Lung (tissue), 12 donors: ENCODE results near the gene RASGRF2. TPM values are rescaled to one million over a fixed set of nuclear protein-coding genes. Genes with fewer than 3 reads are reported as not detected.

Source experiments
- ATAC-seq: fragments of 200-7000 bp; cut with Tn5 transposase; one replicate; pipeline ENCODE4 v1.9.1; 2020; ENCODE audit warnings: moderate number of reproducible peaks; ENCODE audit not compliant: insufficient read depth, low FRiP score
- DNase-seq, 3 donors: peaks; one replicate each; pipeline ENCODE4 v3.0.0-alpha.2; 2013 to 2017
- H3K27ac ChIP-seq, 2 donors: one replicate each; pipeline ENCODE4 v1.5.1; 2013; ENCODE audit warnings: mild to moderate bottlenecking in 2 of 2, moderate library complexity in 2 of 2, control low read depth in 1 of 2, inconsistent platforms in 1 of 2, low read depth in 1 of 2, low read length in 1 of 2
- H3K27me3 ChIP-seq, 3 donors: one replicate each; pipeline ENCODE4 v1.5.1; 2013; ENCODE audit warnings: low read length in 2 of 3; ENCODE audit not compliant: control insufficient read depth in 3 of 3, insufficient read depth in 3 of 3
- H3K36me3 ChIP-seq, 4 donors: one replicate each; pipeline ENCODE4 v1.5.1; 2013; ENCODE audit warnings: low read length in 4 of 4, mild to moderate bottlenecking in 1 of 4, moderate library complexity in 1 of 4; ENCODE audit not compliant: control insufficient read depth in 4 of 4, insufficient read depth in 4 of 4
- H3K4me1 ChIP-seq, 5 donors: one replicate each; pipeline ENCODE4 v1.5.1; 2013; ENCODE audit warnings: low read length in 5 of 5, mild to moderate bottlenecking in 2 of 5, moderate library complexity in 1 of 5; ENCODE audit not compliant: control insufficient read depth in 5 of 5, insufficient read depth in 5 of 5
- H3K4me3 ChIP-seq: one replicate; pipeline ENCODE4 v1.5.1; 2013; ENCODE audit warnings: mild to moderate bottlenecking, control low read depth, moderate library complexity
- H3K9ac ChIP-seq, 2 donors: one replicate each; pipeline ENCODE4 v1.5.1; 2013; ENCODE audit warnings: low read length in 2 of 2, control low read depth in 1 of 2; ENCODE audit not compliant: insufficient read depth in 1 of 2
- H3K9me3 ChIP-seq, 4 donors: one replicate each; pipeline ENCODE4 v1.5.1; 2013; ENCODE audit warnings: low read length in 3 of 4, mild to moderate bottlenecking in 1 of 4, moderate library complexity in 1 of 4; ENCODE audit not compliant: control insufficient read depth in 4 of 4, insufficient read depth in 3 of 4
- WGBS, 2 donors: extraction: QIAGEN DNeasy Blood & Tissue Kit; methylation state at CpG; one replicate each; pipeline ENCODE4 v1.1.7; 2013; 5-methylcytosine and 5-hydroxymethylcytosine counted together
- polyA plus RNA-seq, 2 donors: library from polyadenylated mRNA; stranded (reverse); fragments of 200-250 nt; gene quantifications; one replicate each; pipeline ENCODE4 v1.2.1, GENCODE V29; 2013
- total RNA-seq, 2 donors: library from RNA; depleted of rRNA in 1 of 2; stranded (reverse); fragments of >200 nt in 1 of 2; gene quantifications; one replicate each; pipeline ENCODE4 v1.2.1, GENCODE V29; 2014 to 2021
- TF ChIP-seq, protein P1 (sequence below): IDR thresholded peaks from 2 replicates; pipeline ENCODE4 v1.5.1; 2012; ENCODE audit warnings: mild to moderate bottlenecking; ENCODE audit errors: control extremely low read depth, extremely low read depth
- donor health status: control.
- donor health status: control.
- donor health status: Bipolar disorder and iron deficiency.
- donor health status: healthy.
- donor health status: DM: yes; HTN: yes; CAD: no.

Gene RASGRF2
- total and polyA plus RNA-seq, 4 donors = 1.0 to 12.0 (median 2.7) TPM

GRCh38 chr5:81239613-81240012 lies 279.4 kb downstream of the RASGRF2 start:
- H3K4me3 ChIP-seq = no peak overlapping the region
- ATAC-seq (no peak), DNase-seq (no peak)
- peaks cover 0 to 3% (median 0%) of the 10 kb centered on the region in 4 donors for H3K36me3 ChIP-seq
- no peaks in the 10 kb centered on the region for H3K9me3 ChIP-seq
- H3K9ac ChIP-seq = no peak overlapping the region
- H3K27ac ChIP-seq = peak overlapping the region in 1 of 2 donors; percentile 73
- peaks cover 0 to 24% (median 5%) of the 10 kb centered on the region in 5 donors for H3K4me1 ChIP-seq
- WGBS, 2 donors = 81 to 88% methylated on average over 5 of the region's 5 CpGs
- TF ChIP-seq, protein P1, sequence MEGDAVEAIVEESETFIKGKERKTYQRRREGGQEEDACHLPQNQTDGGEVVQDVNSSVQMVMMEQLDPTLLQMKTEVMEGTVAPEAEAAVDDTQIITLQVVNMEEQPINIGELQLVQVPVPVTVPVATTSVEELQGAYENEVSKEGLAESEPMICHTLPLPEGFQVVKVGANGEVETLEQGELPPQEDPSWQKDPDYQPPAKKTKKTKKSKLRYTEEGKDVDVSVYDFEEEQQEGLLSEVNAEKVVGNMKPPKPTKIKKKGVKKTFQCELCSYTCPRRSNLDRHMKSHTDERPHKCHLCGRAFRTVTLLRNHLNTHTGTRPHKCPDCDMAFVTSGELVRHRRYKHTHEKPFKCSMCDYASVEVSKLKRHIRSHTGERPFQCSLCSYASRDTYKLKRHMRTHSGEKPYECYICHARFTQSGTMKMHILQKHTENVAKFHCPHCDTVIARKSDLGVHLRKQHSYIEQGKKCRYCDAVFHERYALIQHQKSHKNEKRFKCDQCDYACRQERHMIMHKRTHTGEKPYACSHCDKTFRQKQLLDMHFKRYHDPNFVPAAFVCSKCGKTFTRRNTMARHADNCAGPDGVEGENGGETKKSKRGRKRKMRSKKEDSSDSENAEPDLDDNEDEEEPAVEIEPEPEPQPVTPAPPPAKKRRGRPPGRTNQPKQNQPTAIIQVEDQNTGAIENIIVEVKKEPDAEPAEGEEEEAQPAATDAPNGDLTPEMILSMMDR = no peak
- no peaks in the 10 kb centered on the region for H3K27me3 ChIP-seq

- TF ChIP-seq, protein P1 = no peak
- Histone ChIP-seq H3K27ac (peak overlapping the region in 1 of 2 donors; percentile 73), H3K9ac (no peak overlapping the region), H3K36me3 (peaks cover 0 to 3% (median 0%) of the 10 kb centered on the region in 4 donors), H3K4me3 (no peak overlapping the region), H3K27me3 (no peaks in the 10 kb centered on the region), H3K9me3 (no peaks in the 10 kb centered on the region), H3K4me1 (peaks cover 0 to 24% (median 0%) of the 10 kb centered on the region in 5 donors)
- 57 to 60% methylated on average over 5 of the region's 5 CpGs for WGBS, 2 donors
- ATAC-seq = no peak
- DNase-seq = peak in 1 of 3 donors; percentile 6
These were observed 280.8 kb downstream of the RASGRF2 start for GRCh38 chr5:81241001-81241400.

GRCh38 chr5:81241961-81242648 lies 281.9 kb downstream of the RASGRF2 start:
- Histone ChIP-seq H3K36me3 (peaks cover 0 to 3% (median 0%) of the 10 kb centered on the region in 4 donors), H3K4me1 (peaks cover 0 to 28% (median 0%) of the 10 kb centered on the region in 5 donors), H3K27ac (peak overlapping the region in 1 of 2 donors; percentile 71), H3K9ac (no peak overlapping the region), H3K27me3 (no peaks in the 10 kb centered on the region), H3K9me3 (no peaks in the 10 kb centered on the region), H3K4me3 (no peak overlapping the region)
- DNase-seq (no peak), ATAC-seq (no peak)
- TF ChIP-seq, protein P1 = no peak
- WGBS, 2 donors = 90 to 92% methylated on average over 8 of the region's 8 CpGs
